ENCODE measurements around the gene TTK.
"Not testable (repeated sequence)": the region's sequence is repeated elsewhere in the genome, so short reads cannot be mapped to it uniquely, and the experiment has no call there.

TTK gene

DNA sequence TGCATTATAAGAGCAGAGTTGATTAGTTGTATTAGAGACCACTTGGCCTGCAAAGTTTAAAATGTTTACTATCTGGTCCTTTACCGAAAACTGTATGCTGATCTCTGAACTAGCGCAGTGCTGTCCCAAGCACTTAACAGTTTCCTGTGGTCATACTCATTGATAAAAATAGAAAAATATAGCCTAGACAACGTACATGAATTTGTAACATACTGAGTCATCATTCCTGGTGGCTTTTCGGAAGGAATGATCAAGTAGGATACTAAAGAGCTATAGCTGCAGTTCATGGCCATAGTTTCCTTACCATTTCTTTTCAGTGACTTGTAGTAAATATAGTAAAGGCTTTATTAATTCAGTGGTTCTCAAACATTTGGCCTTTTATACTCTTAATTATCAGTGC, 18.4 kb downstream of the TTK start:
- DNase-seq: no peak

DNA sequence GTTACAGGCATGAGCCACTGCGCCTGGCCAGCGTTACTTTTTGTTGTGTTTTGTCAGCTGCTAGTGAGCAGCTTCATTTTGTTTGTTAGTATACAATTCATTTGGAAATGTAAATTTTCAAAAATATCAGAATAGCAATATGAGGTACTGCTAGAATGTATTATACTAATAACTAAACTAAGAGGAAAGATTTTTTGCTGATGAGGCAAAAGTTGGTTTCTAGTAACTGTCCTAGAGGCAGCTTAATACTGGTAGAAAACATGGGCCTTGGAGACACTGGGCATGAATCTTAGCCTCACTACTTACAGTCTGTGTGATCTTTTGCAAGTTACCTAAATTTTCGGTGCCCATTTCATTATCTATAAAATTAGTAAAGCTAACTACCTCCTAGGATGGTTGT, 24.1 kb downstream of the TTK start:
- DNase-seq: no peak

DNA sequence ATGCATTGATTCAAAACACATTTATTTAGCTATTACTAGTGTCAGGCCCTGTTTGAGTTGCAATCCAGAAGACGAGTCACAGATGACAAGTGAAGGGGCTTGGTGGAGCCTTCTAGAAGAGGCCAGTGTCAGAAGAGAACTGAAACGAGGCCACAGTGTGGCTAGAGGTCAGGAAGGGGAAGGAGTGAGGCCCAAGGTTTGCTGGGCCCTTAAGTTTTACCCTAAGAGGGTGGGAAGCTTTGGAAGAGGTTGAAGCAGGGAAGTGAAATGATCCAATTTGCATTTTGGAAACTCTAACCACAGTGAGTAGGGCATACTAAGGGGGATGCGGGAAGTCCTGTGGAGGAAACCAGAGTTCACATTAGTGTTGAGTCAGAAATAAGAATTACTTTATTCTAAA, 25.0 kb downstream of the TTK start:
- DNase-seq: no peak

DNA sequence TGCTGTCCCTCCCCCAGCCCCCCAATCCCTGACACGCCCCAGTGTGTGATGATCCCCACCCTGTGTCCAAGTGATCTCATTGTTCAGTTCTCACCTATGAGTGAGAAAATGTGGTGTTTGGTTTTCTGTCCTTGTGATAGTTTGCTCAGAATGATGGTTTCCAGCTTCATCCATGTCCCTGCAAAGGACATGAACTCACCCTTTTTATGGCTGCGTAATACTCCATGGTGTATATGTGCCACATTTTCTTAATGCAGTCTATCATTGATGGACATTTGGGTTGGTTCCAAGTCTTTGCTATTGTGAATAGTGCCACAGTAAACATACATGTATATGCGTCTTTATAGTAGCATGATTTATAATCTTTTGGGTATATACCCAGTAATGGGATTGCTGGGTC, 43.8 kb downstream of the TTK start:
- not testable (repeated sequence) for DNase-seq

DNA sequence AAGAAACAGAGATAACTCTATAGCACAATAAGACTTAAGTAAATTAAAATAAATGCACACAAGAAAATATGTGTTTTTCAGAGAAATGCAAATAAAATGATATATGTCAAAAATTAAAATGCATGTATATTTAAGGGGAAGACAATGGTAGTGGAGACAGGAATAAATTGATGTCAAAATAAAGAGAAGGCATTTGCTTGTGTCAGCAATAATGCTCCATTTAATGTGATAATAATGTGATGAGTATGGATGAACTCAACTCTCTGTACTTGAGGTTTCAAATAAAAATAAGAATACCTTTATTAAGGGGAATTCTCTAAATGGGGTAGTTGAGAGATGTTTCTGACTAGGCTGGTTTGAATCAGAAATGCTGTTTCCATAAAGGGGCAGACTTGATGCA, 56.3 kb downstream of the TTK start:
- no peak for DNase-seq

DNA sequence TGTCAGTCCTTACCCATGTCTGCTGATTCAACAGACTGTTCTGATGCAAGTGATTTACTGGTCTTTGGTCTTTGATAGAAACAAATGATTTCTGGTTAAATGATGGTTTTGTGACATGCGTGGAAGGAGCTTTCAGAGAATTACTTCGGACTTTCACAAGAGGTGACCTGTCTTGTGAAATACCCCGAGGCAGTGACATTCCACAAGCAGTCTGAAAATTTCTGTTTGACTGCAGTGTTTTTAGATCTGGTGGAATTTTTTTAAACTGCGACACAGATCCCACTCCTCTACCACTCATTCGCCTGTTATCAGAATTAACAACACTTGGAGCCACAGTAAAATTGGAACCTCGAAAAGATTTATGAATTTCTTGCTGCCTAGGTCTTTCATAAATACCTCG, 63.7 kb downstream of the TTK start:
- DNase-seq: not testable (repeated sequence)

DNA sequence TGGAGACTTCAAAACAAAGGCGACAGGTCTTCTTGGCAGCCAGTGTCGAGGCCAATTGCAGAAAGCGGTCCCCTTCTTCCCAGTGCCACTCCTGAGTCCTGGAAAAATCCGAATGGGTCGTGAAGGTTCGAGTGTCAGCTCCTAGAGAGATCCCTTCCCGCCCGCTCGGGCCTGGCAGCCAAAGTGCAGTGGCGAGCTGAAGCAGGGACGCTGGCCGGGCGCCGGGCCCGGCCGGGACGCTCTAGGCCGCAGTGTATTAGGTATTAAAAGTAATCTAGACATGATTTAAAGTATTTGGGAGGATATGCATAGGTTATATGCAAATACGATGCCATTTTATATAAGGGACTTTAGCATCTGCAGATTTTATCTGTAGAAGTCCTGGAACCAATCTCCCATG, 66.0 kb downstream of the TTK start:
- DNase-seq: not testable (repeated sequence)

DNA sequence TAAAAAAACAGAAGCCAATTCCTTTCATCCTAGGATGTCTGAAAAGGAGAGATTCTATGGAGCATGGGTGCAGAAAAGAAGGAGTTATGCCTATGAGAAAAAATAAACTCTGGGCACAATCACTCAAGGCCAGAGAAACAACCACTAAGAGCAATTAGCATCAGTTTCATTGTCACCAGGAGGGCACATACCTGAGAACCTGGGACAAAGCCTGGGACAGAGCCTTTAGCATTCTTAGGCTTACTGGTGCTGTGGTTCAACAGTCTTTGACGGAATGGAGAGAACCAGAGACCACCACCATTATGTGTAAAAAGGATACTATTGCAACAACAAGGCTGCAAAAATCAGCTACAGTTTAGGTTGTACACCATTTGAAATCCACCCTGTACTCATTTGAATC, 72.6 kb downstream of the TTK start:
- no peak for DNase-seq

DNA sequence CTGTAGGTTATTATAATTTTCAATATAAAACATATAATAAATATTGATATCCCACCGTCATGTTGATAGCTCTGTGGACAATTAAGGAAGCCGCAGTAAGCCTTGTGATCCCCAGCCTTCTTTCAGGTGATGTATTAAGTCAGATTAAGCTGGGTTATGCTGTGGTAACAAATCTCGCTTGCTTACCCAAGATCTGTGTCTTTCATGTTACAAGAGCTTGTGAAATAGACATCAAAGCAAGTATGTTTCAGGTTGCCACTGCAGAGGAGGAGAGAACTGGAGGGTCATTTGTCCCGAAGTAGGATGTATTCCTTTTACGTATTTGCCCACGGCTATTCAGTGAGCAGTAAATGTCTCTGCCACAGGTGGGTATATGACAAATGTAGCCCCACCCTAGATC, 84.2 kb downstream of the TTK start:
- DNase-seq: no peak

DNA sequence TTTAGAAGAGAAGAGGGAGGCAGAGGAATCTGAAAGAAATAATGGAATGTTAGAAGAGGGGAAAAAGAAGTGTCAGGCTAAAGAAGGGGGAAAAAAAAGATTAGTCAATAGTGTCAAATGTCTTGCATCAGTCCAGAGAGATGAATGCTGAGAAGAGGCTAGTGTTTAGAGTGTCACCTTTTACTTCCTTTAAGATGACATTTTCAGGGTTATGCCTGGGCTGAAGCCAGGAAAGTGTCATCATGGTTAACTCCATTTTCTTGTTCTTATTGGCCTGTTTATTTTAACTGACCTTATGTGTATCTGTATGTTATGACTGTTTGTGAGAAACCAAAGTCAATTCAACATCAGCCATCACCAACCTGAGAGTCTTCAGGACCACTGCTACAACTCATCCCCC, 87.1 kb downstream of the TTK start:
- no peak for DNase-seq

Data from hematopoietic multipotent progenitor cell treated with erythropoietin and hydrocortisone succinate and interleukin-3 and kit ligand, for 6 days (in vitro differentiated cells).